PC-9 (cell line): ENCODE results near the gene LIN37.

Source experiments
- CTCF ChIP-seq: fragments of 200-600 bp; sonication (generic); conservative IDR thresholded peaks from 2 replicates; pipeline ENCODE4 v1.6.1; 2017; ENCODE audit warnings: mixed run types, antibody characterized with exemption, mild to moderate bottlenecking, moderate library complexity
- EZH2 ChIP-seq: fragments of 200-600 bp; sonication (generic); IDR thresholded peaks from 2 replicates; pipeline ENCODE4 v1.8.0; 2017; ENCODE audit warnings: antibody characterized with exemption, low read depth

DNA sequence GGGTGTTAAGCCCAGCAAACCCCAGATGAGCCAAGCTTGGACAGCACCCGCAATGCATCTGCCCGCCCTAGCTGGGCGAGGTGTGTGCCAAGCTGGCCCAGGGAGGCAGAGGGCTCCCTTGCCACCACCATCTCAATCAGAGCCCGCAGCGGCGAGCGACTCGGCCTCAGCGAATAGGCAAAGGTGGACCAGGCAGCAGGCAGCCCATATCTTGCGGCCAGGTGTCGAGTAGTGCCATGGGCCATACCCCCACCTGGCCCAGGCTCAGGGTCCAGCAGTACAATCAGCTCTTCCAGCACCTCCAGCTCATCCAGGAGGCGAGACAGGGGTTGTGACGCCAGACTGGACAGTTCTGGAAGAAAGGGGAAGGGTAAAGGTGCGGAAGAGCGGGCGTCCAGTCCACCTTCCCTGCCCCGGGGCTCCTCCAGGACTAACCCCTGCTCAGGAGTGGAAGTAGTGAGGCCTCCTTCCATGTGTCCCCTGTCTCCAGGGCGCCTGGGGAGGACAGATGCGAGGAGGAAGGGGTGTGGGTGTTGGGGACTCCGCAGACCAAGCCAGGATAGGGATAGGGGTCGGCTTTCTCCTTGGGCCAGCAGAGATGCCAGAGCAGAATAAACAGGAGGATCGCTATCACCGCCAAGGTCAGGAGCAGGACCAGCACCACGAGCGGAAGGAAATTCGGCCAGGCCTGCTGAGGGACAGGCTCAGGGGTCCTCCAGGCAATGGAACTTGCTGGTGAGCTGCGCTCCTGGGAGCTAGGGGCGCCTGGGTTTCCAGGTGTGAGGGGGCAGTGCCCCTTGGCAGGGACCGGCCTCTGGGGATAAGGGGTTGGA is 8.9 kb upstream of the LIN37 start:
- TF ChIP-seq CTCF (no peak), EZH2 (no peak)
